ENCODE results near the gene GSG1L2. TPM values are rescaled to one million over a fixed set of nuclear protein-coding genes. Genes with fewer than 3 reads are reported as not detected.

Gene GSG1L2
- total RNA-seq, 1 donor from 2014 or later, result not detected

- no peaks in the 10 kb centered on the region for H3K27me3 Mint-ChIP-seq (ENCODE audit: low read depth)
- H3K4me1 Mint-ChIP-seq (ENCODE audit: low read depth), result no peaks in the 10 kb centered on the region
- H3K4me3 Mint-ChIP-seq (ENCODE audit: unreplicated experiment), result no peak overlapping the region
- no peak for DNase-seq (ENCODE audit: low spot score)
- no peak overlapping the region for H3K27ac Mint-ChIP-seq (ENCODE audit: unreplicated experiment)
- no peaks in the 10 kb centered on the region for H3K36me3 Mint-ChIP-seq (ENCODE audit: low read depth)
- no peak for TF ChIP-seq CTCF (IDR thresholded peaks at IDR 0.05)
- no peaks in the 10 kb centered on the region for H3K9me3 Mint-ChIP-seq (ENCODE audit: low read depth)
Measured at GRCh38 chr17:9811086-9811485, 10.8 kb downstream of the GSG1L2 start.

DNA sequence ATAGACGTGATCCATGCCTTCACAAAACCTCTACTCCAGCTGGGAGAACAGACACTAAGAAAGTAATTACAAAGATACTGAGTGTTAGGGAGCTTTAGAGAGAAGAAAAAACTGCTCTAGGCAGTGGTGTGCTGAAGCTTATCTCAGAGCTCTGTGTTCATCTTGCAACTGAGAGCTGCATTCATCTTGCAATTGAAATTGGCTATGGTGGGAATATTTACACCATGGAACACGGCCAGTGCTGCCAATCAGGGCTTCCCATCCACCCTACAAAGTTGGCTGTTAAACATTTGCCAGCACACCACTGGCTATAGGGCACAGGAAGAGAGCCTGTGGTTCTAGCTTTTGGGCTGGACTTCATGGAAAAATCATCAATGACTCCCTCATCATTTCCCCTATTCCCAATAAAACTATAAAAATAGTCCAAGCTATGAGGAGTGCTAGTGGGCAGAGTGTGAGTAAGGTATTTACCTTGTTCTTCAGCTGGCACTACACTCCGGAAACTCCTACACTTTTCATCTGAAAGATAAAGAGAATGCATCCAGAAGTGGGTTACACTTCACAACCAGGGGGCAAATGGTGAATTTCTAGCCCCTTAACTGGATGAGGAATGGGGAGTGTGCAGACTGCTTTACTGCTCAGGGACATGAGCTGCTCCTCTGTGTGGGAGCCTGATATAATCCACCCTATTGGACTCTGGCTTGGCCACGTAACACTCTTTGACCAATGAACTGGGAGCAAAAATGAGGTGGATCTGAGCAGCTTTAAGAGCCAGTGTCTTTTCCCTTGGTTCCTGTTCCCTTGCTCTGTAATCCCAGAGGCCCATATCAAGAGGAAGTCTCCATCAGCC, 11.6 kb downstream of the GSG1L2 start:
- H3K9me3 Mint-ChIP-seq (ENCODE audit: low read depth), result peaks cover under 1% of the 10 kb centered on the region
- H3K27me3 Mint-ChIP-seq (ENCODE audit: low read depth), result no peaks in the 10 kb centered on the region
- no peak overlapping the region for H3K4me3 Mint-ChIP-seq (ENCODE audit: unreplicated experiment)
- H3K36me3 Mint-ChIP-seq (ENCODE audit: low read depth), result no peaks in the 10 kb centered on the region
- no peaks in the 10 kb centered on the region for H3K4me1 Mint-ChIP-seq (ENCODE audit: low read depth)
- TF ChIP-seq CTCF (IDR thresholded peaks at IDR 0.05), result no peak
- no peak for DNase-seq (ENCODE audit: low spot score)
- H3K27ac Mint-ChIP-seq (ENCODE audit: unreplicated experiment), result no peak overlapping the region

DNA sequence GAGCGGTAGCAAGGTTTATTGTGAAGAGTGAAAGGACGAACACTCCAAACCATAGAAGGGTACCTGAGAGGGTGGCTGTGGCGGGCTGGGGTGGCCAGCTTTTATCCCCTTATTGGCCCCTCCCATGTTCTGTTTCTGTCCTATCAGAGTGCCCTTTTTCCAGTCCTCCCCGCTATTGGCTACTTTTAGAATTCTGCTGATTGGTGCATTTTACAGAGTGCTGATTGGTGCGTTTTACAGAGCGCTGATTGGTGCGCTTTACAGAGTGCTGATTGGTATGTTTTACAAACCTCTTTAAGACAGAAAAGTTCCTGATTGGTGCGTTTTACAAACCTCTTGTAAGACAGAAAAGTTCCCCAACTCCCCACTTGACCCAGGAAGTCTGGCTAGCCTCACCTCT, 12.5 kb downstream of the GSG1L2 start:
- TF ChIP-seq CTCF (IDR thresholded peaks at IDR 0.05), result no peak
- no peak for DNase-seq (ENCODE audit: low spot score)
- Mint-ChIP-seq H3K4me1 (ENCODE audit: low read depth) (no peaks in the 10 kb centered on the region), H3K4me3 (ENCODE audit: unreplicated experiment) (no peak overlapping the region), H3K27me3 (ENCODE audit: low read depth) (no peaks in the 10 kb centered on the region), H3K27ac (ENCODE audit: unreplicated experiment) (no peak overlapping the region), H3K9me3 (ENCODE audit: low read depth) (peaks cover 9% of the 10 kb centered on the region), H3K36me3 (ENCODE audit: low read depth) (peaks cover 4% of the 10 kb centered on the region)

- Mint-ChIP-seq H3K4me1 (ENCODE audit: low read depth) (peaks cover 16% of the 10 kb centered on the region), H3K9me3 (ENCODE audit: low read depth) (peaks cover 17% of the 10 kb centered on the region), H3K36me3 (ENCODE audit: low read depth) (peaks cover 4% of the 10 kb centered on the region), H3K27me3 (ENCODE audit: low read depth) (no peaks in the 10 kb centered on the region), H3K4me3 (ENCODE audit: unreplicated experiment) (no peak overlapping the region), H3K27ac (ENCODE audit: unreplicated experiment) (no peak overlapping the region)
- TF ChIP-seq CTCF (IDR thresholded peaks at IDR 0.05), result no peak
- no peak for DNase-seq (ENCODE audit: low spot score)
Measured at GRCh38 chr17:9806699-9807098, 15.2 kb downstream of the GSG1L2 start.

- H3K9me3 Mint-ChIP-seq (ENCODE audit: low read depth), result peaks cover 17% of the 10 kb centered on the region
Measured at GRCh38 chr17:9805769-9806168, 16.1 kb downstream of the GSG1L2 start.

More at GRCh38 chr17:9805769-9806168, 16.1 kb downstream of the GSG1L2 start:
- Mint-ChIP-seq H3K27ac (ENCODE audit: unreplicated experiment) (no peak overlapping the region), H3K4me3 (ENCODE audit: unreplicated experiment) (no peak overlapping the region), H3K36me3 (ENCODE audit: low read depth) (peaks cover 4% of the 10 kb centered on the region), H3K4me1 (ENCODE audit: low read depth) (peaks cover 20% of the 10 kb centered on the region), H3K27me3 (ENCODE audit: low read depth) (no peaks in the 10 kb centered on the region)
- no peak for TF ChIP-seq CTCF (IDR thresholded peaks at IDR 0.05)
- DNase-seq (ENCODE audit: low spot score), result no peak

All from chondrocyte (in vitro differentiated cells).